ENCODE measurements around the gene BTBD2.

DNA sequence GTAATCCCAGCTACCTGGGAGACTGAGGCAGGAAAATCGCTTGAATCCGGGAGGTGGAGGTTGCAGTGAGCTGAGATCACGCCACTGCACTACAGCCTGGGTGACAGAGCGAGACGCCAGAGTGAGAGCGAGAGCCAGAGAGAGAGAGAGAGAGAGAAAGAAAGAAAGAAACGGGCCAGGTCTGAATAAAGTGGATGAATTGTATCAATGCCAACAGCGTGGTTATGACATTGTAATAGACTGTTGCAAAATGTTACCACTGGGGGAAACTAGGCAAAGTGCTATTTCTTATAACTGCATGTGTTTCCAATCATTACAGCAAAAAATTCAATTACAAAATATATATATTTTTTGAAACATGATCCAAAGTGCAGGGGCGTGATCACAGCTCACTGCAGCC, 11.8 kb upstream of the BTBD2 start:
- TF ChIP-seq CREB1 (IDR thresholded peaks at IDR 0.05; ENCODE audit: low read depth) (no peak), POLR2A (IDR thresholded peaks at IDR 0.05; ENCODE audit: low read depth, low read length) (no peak), GABPA (IDR thresholded peaks at IDR 0.05; ENCODE audit: low read depth) (no peak), NFYB (IDR thresholded peaks at IDR 0.05; ENCODE audit: insufficient read depth, low read depth, low read length) (no peak), SIN3A (IDR thresholded peaks at IDR 0.05; ENCODE audit: low read depth, low read length) (no peak), EGR1 (IDR thresholded peaks at IDR 0.05; ENCODE audit: borderline replicate concordance in 1 of 2, low read depth in 2 of 2, low read length in 2 of 2) (no peak), EZH2 (IDR thresholded peaks at IDR 0.05; ENCODE audit: borderline replicate concordance, control insufficient read depth, low read depth, low read length) (no peak), TAF1 (IDR thresholded peaks at IDR 0.05; ENCODE audit: borderline replicate concordance, low read depth, low read length) (no peak), MXI1 (IDR thresholded peaks at IDR 0.05; ENCODE audit: low read depth, low read length) (no peak)
- TF ChIP-seq, protein P1, sequence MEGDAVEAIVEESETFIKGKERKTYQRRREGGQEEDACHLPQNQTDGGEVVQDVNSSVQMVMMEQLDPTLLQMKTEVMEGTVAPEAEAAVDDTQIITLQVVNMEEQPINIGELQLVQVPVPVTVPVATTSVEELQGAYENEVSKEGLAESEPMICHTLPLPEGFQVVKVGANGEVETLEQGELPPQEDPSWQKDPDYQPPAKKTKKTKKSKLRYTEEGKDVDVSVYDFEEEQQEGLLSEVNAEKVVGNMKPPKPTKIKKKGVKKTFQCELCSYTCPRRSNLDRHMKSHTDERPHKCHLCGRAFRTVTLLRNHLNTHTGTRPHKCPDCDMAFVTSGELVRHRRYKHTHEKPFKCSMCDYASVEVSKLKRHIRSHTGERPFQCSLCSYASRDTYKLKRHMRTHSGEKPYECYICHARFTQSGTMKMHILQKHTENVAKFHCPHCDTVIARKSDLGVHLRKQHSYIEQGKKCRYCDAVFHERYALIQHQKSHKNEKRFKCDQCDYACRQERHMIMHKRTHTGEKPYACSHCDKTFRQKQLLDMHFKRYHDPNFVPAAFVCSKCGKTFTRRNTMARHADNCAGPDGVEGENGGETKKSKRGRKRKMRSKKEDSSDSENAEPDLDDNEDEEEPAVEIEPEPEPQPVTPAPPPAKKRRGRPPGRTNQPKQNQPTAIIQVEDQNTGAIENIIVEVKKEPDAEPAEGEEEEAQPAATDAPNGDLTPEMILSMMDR (IDR thresholded peaks at IDR 0.05 in 2 of 3, conservative IDR thresholded peaks at IDR 0.05 in 1 of 3; ENCODE audit: control insufficient read depth in 2 of 3, extremely low read depth in 1 of 3, insufficient read depth in 1 of 3, low read depth in 3 of 3, low read length in 3 of 3), result no peak
